NB4 (cell line): ENCODE data around the gene CCDC126.

Experiments used
- DNase-seq: peaks from one replicate; pipeline ENCODE4 v3.0.0; 2010; ENCODE audit warnings: low read depth
- H3K4me3 ChIP-seq: one replicate; pipeline ENCODE4 v1.5.1; 2011; ENCODE audit warnings: mild to moderate bottlenecking, low read depth, low read length, moderate library complexity
- MYC ChIP-seq: IDR thresholded peaks from 2 replicates; pipeline ENCODE4 v1.6.1; 2011; ENCODE audit warnings: low read depth, low read length
- POLR2A ChIP-seq: IDR thresholded peaks from 2 replicates; pipeline ENCODE4 v1.6.1; 2011; ENCODE audit warnings: mild to moderate bottlenecking; ENCODE audit not compliant: insufficient read length; ENCODE audit errors: extremely low read depth
- TF ChIP-seq, protein P1 (sequence below): IDR thresholded peaks from one replicate; pipeline ENCODE4 v1.5.1; 2012; ENCODE audit warnings: low read depth, low read length
- TF ChIP-seq, protein P2 (sequence below): IDR thresholded peaks from 2 replicates; pipeline ENCODE4 v1.6.1; 2011; ENCODE audit warnings: low read depth, low read length

The CCDC126 gene

DNA sequence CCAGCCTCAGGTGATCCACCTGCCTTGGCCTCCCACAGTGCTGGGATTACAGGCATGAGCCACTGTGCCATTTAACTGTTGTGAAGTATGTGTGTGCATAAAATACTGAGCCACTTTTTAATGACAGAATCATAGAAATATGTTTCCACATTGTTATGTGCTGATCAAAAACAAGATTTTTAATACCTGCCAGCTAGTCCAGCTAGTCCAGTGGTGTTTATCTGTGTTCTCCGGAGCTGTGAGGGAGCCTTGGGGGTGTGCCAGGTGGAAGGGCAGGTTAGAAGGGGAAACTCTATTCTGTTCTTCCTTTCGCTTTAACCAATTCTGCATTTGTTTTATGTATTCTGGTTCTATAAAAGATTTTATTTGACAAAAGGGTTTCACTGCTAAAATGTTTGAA, 89.8 kb downstream of the CCDC126 start:
- no peak for DNase-seq
- TF ChIP-seq, protein P1, sequence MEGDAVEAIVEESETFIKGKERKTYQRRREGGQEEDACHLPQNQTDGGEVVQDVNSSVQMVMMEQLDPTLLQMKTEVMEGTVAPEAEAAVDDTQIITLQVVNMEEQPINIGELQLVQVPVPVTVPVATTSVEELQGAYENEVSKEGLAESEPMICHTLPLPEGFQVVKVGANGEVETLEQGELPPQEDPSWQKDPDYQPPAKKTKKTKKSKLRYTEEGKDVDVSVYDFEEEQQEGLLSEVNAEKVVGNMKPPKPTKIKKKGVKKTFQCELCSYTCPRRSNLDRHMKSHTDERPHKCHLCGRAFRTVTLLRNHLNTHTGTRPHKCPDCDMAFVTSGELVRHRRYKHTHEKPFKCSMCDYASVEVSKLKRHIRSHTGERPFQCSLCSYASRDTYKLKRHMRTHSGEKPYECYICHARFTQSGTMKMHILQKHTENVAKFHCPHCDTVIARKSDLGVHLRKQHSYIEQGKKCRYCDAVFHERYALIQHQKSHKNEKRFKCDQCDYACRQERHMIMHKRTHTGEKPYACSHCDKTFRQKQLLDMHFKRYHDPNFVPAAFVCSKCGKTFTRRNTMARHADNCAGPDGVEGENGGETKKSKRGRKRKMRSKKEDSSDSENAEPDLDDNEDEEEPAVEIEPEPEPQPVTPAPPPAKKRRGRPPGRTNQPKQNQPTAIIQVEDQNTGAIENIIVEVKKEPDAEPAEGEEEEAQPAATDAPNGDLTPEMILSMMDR = no peak
- no peak for TF ChIP-seq MYC
- TF ChIP-seq, protein P2, sequence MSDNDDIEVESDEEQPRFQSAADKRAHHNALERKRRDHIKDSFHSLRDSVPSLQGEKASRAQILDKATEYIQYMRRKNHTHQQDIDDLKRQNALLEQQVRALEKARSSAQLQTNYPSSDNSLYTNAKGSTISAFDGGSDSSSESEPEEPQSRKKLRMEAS = no peak
- no peak for TF ChIP-seq POLR2A
- H3K4me3 ChIP-seq = no peak overlapping the region

DNA sequence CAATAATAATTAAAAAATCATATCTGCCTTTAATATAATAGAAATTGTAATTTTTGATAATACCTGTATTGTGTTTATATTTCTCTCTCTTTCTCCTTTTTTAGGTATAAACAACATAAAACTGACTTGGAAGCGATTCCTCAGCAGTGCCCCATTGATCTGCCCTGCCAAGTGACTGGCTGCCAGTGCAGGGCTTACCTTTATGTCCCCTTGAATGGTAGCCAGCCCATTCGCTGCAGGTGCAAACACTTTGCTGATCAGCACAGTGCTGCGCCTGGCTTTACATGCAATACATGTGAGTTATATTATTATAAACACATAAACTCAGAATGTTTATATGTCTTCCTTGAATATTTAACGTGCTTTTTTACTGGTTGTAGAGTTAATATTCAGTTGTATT, 92.0 kb downstream of the CCDC126 start:
- H3K4me3 ChIP-seq = no peak overlapping the region
- TF ChIP-seq, protein P2 = no peak
- TF ChIP-seq, protein P1 = no peak
- TF ChIP-seq POLR2A (no peak), MYC (no peak)
- DNase-seq = no peak

- H3K4me3 ChIP-seq = no peak overlapping the region
- no peak for DNase-seq
- TF ChIP-seq POLR2A = no peak
- TF ChIP-seq, protein P1 = no peak
- TF ChIP-seq, protein P2 = no peak
Measured at GRCh38 chr7:23691320-23691719, 94.1 kb downstream of the CCDC126 start.

DNA sequence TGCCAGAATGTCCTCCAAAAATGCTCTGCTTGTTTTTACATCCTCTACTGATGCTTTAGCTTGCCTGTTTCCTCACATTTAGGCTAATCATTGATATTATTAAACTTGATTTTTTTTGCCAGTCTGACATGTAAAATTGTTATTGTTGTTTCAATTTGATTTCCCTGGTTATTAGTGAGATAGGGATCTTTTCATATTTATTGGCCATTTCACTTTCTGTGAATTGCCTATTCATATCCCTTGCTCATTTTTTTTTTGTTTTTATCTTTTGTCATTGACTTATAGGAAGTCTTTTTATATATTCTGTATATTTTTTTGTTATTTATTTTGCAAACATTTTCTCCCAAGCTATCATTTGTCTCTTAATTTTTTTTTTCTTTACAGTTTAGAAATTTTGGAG, 96.0 kb downstream of the CCDC126 start:
- H3K4me3 ChIP-seq = no peak overlapping the region
- DNase-seq = no peak
- TF ChIP-seq, protein P1 = no peak
- TF ChIP-seq MYC (no peak), POLR2A (no peak)
- TF ChIP-seq, protein P2 = no peak
